Measurements from ENCODE around the gene TUBA4B. TPM values are rescaled to one million over a fixed set of nuclear protein-coding genes. Genes with fewer than 3 reads are reported as not detected.

Gene TUBA4B
- total RNA-seq, 6 donors from 2014 or later: 0.26 to 8.9 (median 3.1) TPM

DNA sequence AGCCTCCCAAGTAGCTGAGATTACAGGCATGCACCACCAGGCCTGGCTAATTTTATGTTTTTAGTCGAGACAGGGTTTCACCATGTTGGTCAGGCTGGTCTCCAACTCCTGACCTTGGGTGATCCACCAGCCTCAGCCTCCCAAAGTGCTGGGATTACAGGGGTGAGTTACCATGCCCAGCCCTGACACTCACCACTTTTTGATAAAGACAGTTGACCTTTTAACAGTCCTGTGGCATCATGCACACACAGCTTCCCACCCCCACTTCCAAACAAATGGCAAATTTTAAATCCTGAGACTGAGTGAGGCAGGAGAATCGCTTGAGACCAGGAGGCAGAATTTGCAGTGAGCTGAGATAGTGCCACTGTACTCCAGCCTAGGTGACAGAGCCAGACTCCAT is 20.0 kb downstream of the TUBA4B start:
- no peak for DNase-seq
- ATAC-seq (ENCODE audit: low FRiP score in 2 of 2): no peak

DNA sequence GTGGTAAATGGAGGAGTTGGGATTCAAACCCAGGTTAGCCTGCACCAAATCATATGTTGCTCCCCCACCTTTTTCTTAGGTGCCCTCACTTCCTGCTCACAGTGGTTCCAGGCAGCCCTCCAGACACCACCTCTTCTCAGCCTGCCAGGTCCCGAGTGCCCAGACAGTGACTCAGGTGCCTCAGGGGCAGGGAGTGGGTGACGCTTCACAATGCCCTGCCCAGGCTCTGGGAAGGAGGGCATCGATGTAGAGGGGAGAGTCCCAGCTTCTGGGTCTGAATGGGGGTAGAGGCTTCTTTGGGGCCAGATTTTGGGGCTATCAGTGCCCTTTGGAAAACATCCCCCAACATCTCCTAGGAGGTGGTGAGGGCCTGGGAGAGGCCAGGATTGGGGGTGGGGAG is 20.9 kb downstream of the TUBA4B start:
- no peak for ATAC-seq (ENCODE audit: low FRiP score in 2 of 2)
- Histone ChIP-seq H3K4me1 (peaks cover 12 to 16% (median 16%) of the 10 kb centered on the region in 4 donors), H3K27ac (peak overlapping the region; percentile 62 to 78 (median 68)), H3K4me3 (no peak overlapping the region), H3K27me3 (no peaks in the 10 kb centered on the region), H3K9me3 (no peaks in the 10 kb centered on the region), H3K36me3 (no peaks in the 10 kb centered on the region)
- DNase-seq: no peak
- TF ChIP-seq POLR2AphosphoS5 (IDR thresholded peaks at IDR 0.05): peak in 1 of 2 donors; percentile 40
- TF ChIP-seq POLR2A (IDR thresholded peaks at IDR 0.05): no peak
- WGBS, 2 donors: 82% methylated on average over 2 of the region's 3 CpGs; no CpG with 5 or more reads in 1 of the 2 donors

More for the DNA sequence above, 20.0 kb downstream of the TUBA4B start:
- 66 to 67% methylated on average over 2 of the region's 2 CpGs for WGBS, 2 donors
- H3K36me3 ChIP-seq: no peaks in the 10 kb centered on the region
- no peaks in the 10 kb centered on the region for H3K9me3 ChIP-seq
- TF ChIP-seq, protein P1, sequence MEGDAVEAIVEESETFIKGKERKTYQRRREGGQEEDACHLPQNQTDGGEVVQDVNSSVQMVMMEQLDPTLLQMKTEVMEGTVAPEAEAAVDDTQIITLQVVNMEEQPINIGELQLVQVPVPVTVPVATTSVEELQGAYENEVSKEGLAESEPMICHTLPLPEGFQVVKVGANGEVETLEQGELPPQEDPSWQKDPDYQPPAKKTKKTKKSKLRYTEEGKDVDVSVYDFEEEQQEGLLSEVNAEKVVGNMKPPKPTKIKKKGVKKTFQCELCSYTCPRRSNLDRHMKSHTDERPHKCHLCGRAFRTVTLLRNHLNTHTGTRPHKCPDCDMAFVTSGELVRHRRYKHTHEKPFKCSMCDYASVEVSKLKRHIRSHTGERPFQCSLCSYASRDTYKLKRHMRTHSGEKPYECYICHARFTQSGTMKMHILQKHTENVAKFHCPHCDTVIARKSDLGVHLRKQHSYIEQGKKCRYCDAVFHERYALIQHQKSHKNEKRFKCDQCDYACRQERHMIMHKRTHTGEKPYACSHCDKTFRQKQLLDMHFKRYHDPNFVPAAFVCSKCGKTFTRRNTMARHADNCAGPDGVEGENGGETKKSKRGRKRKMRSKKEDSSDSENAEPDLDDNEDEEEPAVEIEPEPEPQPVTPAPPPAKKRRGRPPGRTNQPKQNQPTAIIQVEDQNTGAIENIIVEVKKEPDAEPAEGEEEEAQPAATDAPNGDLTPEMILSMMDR (IDR thresholded peaks at IDR 0.05): no peak
- TF ChIP-seq POLR2A (IDR thresholded peaks at IDR 0.05): no peak
- TF ChIP-seq POLR2AphosphoS5 (IDR thresholded peaks at IDR 0.05): no peak
- no peak for TF ChIP-seq EP300 (IDR thresholded peaks at IDR 0.05)
- H3K4me1 ChIP-seq: peaks cover 4 to 7% (median 7%) of the 10 kb centered on the region in 4 donors
- no peak overlapping the region for H3K27ac ChIP-seq
- H3K27me3 ChIP-seq: no peaks in the 10 kb centered on the region
- H3K4me3 ChIP-seq: no peak overlapping the region

GRCh38 chr2:219274361-219274921 is 21.4 kb downstream of the TUBA4B start:
- TF ChIP-seq POLR2AphosphoS5 (IDR thresholded peaks at IDR 0.05): no peak
- TF ChIP-seq POLR2A (IDR thresholded peaks at IDR 0.05): peak in 1 of 4 donors; percentile 40
- WGBS, 2 donors: 41 to 43% methylated on average over 4 to 6 of the region's 6 CpGs
- Histone ChIP-seq H3K27ac (peak overlapping the region; percentile 62 to 78 (median 68)), H3K36me3 (no peaks in the 10 kb centered on the region), H3K4me3 (no peak overlapping the region), H3K27me3 (no peaks in the 10 kb centered on the region), H3K9me3 (no peaks in the 10 kb centered on the region), H3K4me1 (peaks cover 12 to 16% (median 16%) of the 10 kb centered on the region in 4 donors)
- ATAC-seq (ENCODE audit: low FRiP score in 2 of 2) (peak in 1 of 2 donors; percentile 23), DNase-seq (peak in 1 of 2 donors; percentile 46)

DNA sequence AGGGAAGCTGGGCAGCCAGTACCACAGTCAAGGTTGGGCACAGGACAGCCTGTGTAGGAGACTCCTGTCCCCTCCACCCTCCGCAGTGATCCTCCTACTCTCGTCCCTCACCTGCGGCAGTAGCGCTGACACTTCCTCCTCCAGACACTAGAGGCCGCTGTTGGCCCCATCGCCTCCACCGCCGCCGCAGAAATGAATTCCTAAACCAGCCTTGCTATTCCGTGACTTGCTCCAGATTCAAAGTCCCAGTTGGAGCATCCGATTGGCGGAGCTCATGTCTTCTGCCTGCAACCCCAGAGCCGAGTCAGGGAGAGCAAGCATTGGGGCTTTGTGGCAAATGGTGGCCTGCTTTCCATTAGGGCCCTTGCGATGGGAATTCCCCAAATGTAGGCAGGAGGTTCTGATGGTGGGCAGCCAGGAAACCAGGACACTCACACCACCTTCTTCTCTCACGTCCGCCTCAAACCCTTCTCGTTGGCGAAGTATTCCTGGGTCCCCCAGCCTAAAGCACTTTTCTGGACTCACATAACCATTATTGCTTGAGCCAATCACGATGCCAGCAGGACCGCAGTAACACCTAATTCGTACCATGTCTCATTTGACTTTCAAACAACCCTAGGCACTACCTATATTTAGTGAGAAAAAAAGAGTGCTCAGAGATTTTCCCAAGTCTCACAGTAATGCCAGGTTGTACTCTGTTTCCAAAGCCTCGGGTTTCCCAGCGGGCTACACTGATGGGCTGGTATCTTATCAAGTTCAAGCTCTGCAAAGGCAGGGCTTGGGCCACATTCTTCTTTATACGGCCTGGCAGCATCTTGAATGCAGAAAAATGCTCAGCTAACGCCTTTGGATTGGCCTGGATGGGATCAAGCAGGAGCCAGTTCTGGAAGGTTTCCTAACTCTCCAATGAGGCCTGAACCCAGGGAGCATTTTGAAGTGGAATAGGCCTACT is 24.9 kb downstream of the TUBA4B start:
- peaks cover 22 to 29% (median 24%) of the 10 kb centered on the region in 4 donors for H3K4me1 ChIP-seq
- TF ChIP-seq, protein P1 (IDR thresholded peaks at IDR 0.05): peak; percentile 94 to 98 (median 95)
- no peak for TF ChIP-seq POLR2A (IDR thresholded peaks at IDR 0.05)
- H3K9me3 ChIP-seq: no peaks in the 10 kb centered on the region
- ATAC-seq (ENCODE audit: low FRiP score in 2 of 2): peak; percentile 70 to 82
- WGBS, 2 donors: 28 to 35% methylated on average over 18 to 25 of the region's 25 CpGs
- H3K27ac ChIP-seq: peak overlapping the region; percentile 96 to 100 (median 98)
- no peaks in the 10 kb centered on the region for H3K27me3 ChIP-seq
- H3K36me3 ChIP-seq: peaks cover 8 to 26% (median 21%) of the 10 kb centered on the region in 4 donors
- DNase-seq: peak; percentile 85 to 89
- peak overlapping the region in 2 of 4 donors; percentile 14 to 18 for H3K4me3 ChIP-seq

DNA sequence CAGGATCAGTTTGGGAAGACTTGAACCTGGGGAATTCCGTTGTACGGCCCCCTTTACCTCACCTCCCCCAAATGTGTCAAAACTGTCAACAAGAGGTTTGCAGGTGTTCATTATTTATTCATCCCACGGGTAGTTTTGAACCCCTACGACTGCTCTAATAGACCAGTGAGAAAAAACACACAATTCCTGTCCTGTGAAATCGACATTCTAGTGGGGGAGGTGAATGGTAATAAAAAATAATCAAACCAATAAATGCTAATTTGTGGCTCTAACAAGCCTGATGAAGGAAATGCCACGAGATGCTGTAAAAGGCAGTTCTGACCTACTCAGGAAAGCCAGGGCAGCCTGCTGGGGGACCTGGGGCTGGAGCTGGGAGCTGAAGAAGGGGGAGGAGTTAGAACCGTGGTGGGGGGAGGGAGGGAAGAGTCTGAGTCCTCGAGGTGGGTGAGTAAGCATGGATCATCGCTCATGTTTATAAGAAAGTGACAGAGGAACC is 25.7 kb downstream of the TUBA4B start:
- peaks cover 10 to 34% (median 28%) of the 10 kb centered on the region in 4 donors for H3K36me3 ChIP-seq
- TF ChIP-seq POLR2AphosphoS5 (IDR thresholded peaks at IDR 0.05) (no peak), EP300 (IDR thresholded peaks at IDR 0.05) (no peak), POLR2A (IDR thresholded peaks at IDR 0.05) (no peak)
- TF ChIP-seq, protein P1 (IDR thresholded peaks at IDR 0.05): no peak
- H3K4me3 ChIP-seq: peak overlapping the region in 3 of 4 donors; percentile 62 to 78 (median 65)
- WGBS, 2 donors: 11 to 19% methylated on average over 9 of the region's 9 CpGs
- ATAC-seq (ENCODE audit: low FRiP score in 2 of 2) (no peak), DNase-seq (no peak)
- peaks cover 22 to 29% (median 24%) of the 10 kb centered on the region in 4 donors for H3K4me1 ChIP-seq
- no peaks in the 10 kb centered on the region for H3K27me3 ChIP-seq
- H3K27ac ChIP-seq: peak overlapping the region; percentile 96 to 100 (median 98)
- H3K9me3 ChIP-seq: no peaks in the 10 kb centered on the region

Data from upper lobe of left lung (tissue), 6 donors.